Vagina (tissue), 2 donors: ENCODE results near the gene PCSK5.

ENCODE experiments used
- CTCF ChIP-seq, 3 experiments: fragments of 450-650 bp in 2 of 3; fragments of 200-600 bp in 1 of 3; sonication (generic) in 1 of 3; IDR thresholded peaks; one replicate each; pipeline ENCODE4 v1.5.1; 2017 to 2019; ENCODE audit warnings: antibody characterized with exemption in 3 of 3, mild to moderate bottlenecking in 2 of 3, moderate library complexity in 2 of 3
- POLR2A ChIP-seq, 2 donors: fragments of 450-650 bp; IDR thresholded peaks; one replicate each; pipeline ENCODE4 v1.6.1; 2017; ENCODE audit warnings: antibody characterized with exemption in 2 of 2, mild to moderate bottlenecking in 2 of 2, moderate library complexity in 2 of 2
- POLR2AphosphoS5 ChIP-seq, 2 donors: sonication (generic); formaldehyde crosslinking; IDR thresholded peaks; one replicate each; pipeline ENCODE4 v1.9.0; 2017; ENCODE audit warnings: antibody characterized with exemption in 2 of 2, mild to moderate bottlenecking in 2 of 2, low read depth in 1 of 2; ENCODE audit not compliant: insufficient read depth in 1 of 2

GRCh38 chr9:75906531-75906930 is 16.1 kb downstream of the PCSK5 start:
- TF ChIP-seq CTCF (IDR thresholded peaks at IDR 0.05) (no peak), POLR2A (IDR thresholded peaks at IDR 0.05) (no peak), POLR2AphosphoS5 (IDR thresholded peaks at IDR 0.05; ENCODE audit: insufficient read depth in 1 of 2, low read depth in 1 of 2) (no peak)
